ENCODE measurements around the gene AURKB.
"Not testable (repeated sequence)": the region's sequence is repeated elsewhere in the genome, so short reads cannot be mapped to it uniquely, and the experiment has no call there.

AURKB gene

DNA sequence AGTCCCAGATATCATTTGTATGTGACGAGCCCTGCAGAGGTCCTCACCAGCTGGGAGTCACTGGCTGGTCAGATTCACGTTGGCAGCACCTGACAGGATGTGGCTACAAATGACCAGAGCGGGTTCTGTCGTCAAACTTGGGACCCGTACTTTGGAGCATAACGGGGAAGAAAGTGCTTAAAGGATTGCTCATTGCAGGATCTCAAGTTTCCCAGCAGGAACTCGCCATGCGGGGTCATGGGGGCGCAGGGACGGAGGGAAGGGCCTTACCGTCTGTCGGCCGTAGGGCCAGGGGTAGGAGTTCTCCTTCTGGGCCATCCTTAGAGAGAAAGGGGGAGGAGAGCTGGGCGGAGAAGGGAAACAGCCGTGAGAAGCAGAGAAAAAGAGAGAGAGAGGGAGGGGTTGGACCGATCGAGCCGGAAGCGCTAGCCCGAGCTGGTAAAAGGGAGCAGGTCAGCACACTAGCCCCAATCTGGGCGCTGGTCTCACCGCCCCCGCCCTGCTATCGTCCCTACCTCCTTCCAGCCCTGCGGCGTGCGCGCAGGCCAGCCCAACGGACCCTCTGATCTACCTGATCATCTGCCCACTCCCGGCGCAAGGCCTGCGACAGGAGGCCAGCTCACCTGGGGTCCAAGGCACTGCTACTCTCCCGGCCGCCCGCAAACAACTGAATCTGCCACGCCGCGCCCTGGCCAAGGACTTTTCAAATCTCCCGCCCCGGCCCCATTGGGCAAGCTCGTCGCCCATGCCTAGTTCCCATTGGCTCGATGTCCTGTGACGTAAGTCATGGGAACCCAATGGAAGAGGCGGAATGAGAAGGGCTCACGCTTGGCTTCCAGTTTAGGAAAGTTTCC, at the start of gene AURKB:
AURKB (minus strand) TSS at position 669 of the 854 bp plus-strand sequence; CDS start at position 318, 351 bp downstream.
- Histone ChIP-seq H3K36me3 (ENCODE audit: control insufficient read depth in 5 of 5, insufficient read depth in 5 of 5, low read length in 5 of 5) (no peaks in the 10 kb centered on the region), H3K27ac (ENCODE audit: low read depth, low read length) (peak within 1 kb of the TSS; percentile 78), H3K4me3 (ENCODE audit: low read depth in 1 of 5, low read length in 5 of 5) (peak within 1 kb of the TSS; percentile 62 to 76 (median 72)), H3K9ac (ENCODE audit: low read length in 5 of 5) (peak within 1 kb of the TSS; percentile 59 to 95 (median 73)), H3K27me3 (ENCODE audit: control insufficient read depth in 5 of 5, insufficient read depth in 4 of 5, low read length in 5 of 5) (peaks cover 0 to 3% (median 0%) of the 10 kb centered on the region in 5 donors), H3K9me3 (ENCODE audit: control insufficient read depth in 5 of 5, low read length in 5 of 5) (peaks cover 0 to 2% (median 0%) of the 10 kb centered on the region in 5 donors), H3K4me1 (ENCODE audit: control insufficient read depth in 5 of 5, insufficient read depth in 5 of 5, low read length in 5 of 5) (peaks cover 6 to 16% (median 14%) of the 10 kb centered on the region in 5 donors)

DNA sequence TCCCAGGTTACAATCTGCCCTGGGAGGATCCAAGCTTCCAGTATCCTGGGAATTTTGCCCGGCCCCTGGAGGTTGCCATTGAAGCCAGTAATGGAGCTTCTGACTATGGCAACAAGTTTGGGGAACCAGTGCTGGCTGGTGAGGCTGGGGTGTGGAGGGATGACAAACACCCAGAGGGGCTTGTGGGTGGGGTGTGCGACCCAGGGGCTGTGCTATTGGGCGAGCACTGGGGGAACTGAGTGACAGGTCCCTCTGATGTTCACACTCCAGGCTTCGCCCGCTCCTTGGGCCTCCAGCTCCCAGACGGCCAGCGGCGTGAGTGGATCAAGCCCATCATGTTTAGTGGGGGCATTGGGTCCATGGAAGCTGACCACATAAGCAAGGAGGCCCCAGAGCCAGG, 47.4 kb upstream of the AURKB start:
- H3K4me1 ChIP-seq (ENCODE audit: control insufficient read depth in 5 of 5, insufficient read depth in 5 of 5, low read length in 5 of 5) = no peaks in the 10 kb centered on the region
- H3K9ac ChIP-seq (ENCODE audit: low read length in 5 of 5) = no peak overlapping the region
- H3K27ac ChIP-seq (ENCODE audit: low read depth, low read length) = no peak overlapping the region
- no peaks in the 10 kb centered on the region for H3K9me3 ChIP-seq (ENCODE audit: control insufficient read depth in 5 of 5, low read length in 5 of 5)
- H3K27me3 ChIP-seq (ENCODE audit: control insufficient read depth in 5 of 5, insufficient read depth in 4 of 5, low read length in 5 of 5) = no peaks in the 10 kb centered on the region
- H3K36me3 ChIP-seq (ENCODE audit: control insufficient read depth in 5 of 5, insufficient read depth in 5 of 5, low read length in 5 of 5) = peaks cover 5 to 71% (median 55%) of the 10 kb centered on the region in 5 donors
- H3K4me3 ChIP-seq (ENCODE audit: low read depth in 1 of 5, low read length in 5 of 5) = no peak overlapping the region

- Histone ChIP-seq H3K27ac (ENCODE audit: low read depth, low read length) (no peak overlapping the region), H3K4me1 (ENCODE audit: control insufficient read depth in 5 of 5, insufficient read depth in 5 of 5, low read length in 5 of 5) (no peaks in the 10 kb centered on the region), H3K36me3 (ENCODE audit: control insufficient read depth in 5 of 5, insufficient read depth in 5 of 5, low read length in 5 of 5) (peaks cover 5 to 64% (median 47%) of the 10 kb centered on the region in 5 donors), H3K27me3 (ENCODE audit: control insufficient read depth in 5 of 5, insufficient read depth in 4 of 5, low read length in 5 of 5) (no peaks in the 10 kb centered on the region), H3K9me3 (ENCODE audit: control insufficient read depth in 5 of 5, low read length in 5 of 5) (no peaks in the 10 kb centered on the region), H3K4me3 (ENCODE audit: low read depth in 1 of 5, low read length in 5 of 5) (no peak overlapping the region), H3K9ac (ENCODE audit: low read length in 5 of 5) (no peak overlapping the region)
Observed at GRCh38 chr17:8256691-8257090, 46.3 kb upstream of the AURKB start.

- Histone ChIP-seq H3K9ac (ENCODE audit: low read length in 5 of 5) (no peak overlapping the region), H3K27ac (ENCODE audit: low read depth, low read length) (no peak overlapping the region), H3K36me3 (ENCODE audit: control insufficient read depth in 5 of 5, insufficient read depth in 5 of 5, low read length in 5 of 5) (peaks cover 5 to 60% (median 43%) of the 10 kb centered on the region in 5 donors), H3K4me1 (ENCODE audit: control insufficient read depth in 5 of 5, insufficient read depth in 5 of 5, low read length in 5 of 5) (no peaks in the 10 kb centered on the region), H3K4me3 (ENCODE audit: low read depth in 1 of 5, low read length in 5 of 5) (no peak overlapping the region), H3K9me3 (ENCODE audit: control insufficient read depth in 5 of 5, low read length in 5 of 5) (no peaks in the 10 kb centered on the region), H3K27me3 (ENCODE audit: control insufficient read depth in 5 of 5, insufficient read depth in 4 of 5, low read length in 5 of 5) (no peaks in the 10 kb centered on the region)
Observed at GRCh38 chr17:8256291-8256690, 45.9 kb upstream of the AURKB start.

GRCh38 chr17:8255499-8255898, 45.1 kb upstream of the AURKB start:
- no peaks in the 10 kb centered on the region for H3K4me1 ChIP-seq (ENCODE audit: control insufficient read depth in 5 of 5, insufficient read depth in 5 of 5, low read length in 5 of 5)
- no peak overlapping the region for H3K9ac ChIP-seq (ENCODE audit: low read length in 5 of 5)
- no peaks in the 10 kb centered on the region for H3K27me3 ChIP-seq (ENCODE audit: control insufficient read depth in 5 of 5, insufficient read depth in 4 of 5, low read length in 5 of 5)
- H3K9me3 ChIP-seq (ENCODE audit: control insufficient read depth in 5 of 5, low read length in 5 of 5) = no peaks in the 10 kb centered on the region
- H3K27ac ChIP-seq (ENCODE audit: low read depth, low read length) = no peak overlapping the region
- H3K4me3 ChIP-seq (ENCODE audit: low read depth in 1 of 5, low read length in 5 of 5) = no peak overlapping the region
- H3K36me3 ChIP-seq (ENCODE audit: control insufficient read depth in 5 of 5, insufficient read depth in 5 of 5, low read length in 5 of 5) = peaks cover 2 to 53% (median 43%) of the 10 kb centered on the region in 5 donors

DNA sequence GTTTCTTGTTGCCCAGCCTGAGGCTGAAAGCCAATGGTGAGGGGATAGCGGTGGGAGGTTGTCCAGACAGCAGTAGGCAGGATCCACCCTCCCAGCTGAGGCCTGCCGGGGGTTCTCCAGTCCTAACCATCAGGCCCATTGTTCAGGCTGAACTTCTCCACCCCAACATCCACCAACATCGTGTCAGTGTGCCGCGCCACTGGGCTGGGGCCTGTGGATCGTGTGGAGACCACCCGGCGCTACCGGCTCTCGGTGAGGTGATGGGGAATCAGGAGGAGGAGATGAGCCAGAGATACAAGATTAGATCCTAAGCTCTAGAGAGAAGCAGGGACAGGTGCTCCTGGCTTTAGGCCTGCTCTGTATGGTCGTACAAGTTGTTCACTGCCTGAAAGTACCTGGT, 44.5 kb upstream of the AURKB start:
- Histone ChIP-seq H3K36me3 (ENCODE audit: control insufficient read depth in 5 of 5, insufficient read depth in 5 of 5, low read length in 5 of 5) (peaks cover 2 to 48% (median 39%) of the 10 kb centered on the region in 5 donors), H3K4me1 (ENCODE audit: control insufficient read depth in 5 of 5, insufficient read depth in 5 of 5, low read length in 5 of 5) (peaks cover 0 to 3% (median 2%) of the 10 kb centered on the region in 5 donors), H3K9ac (ENCODE audit: low read length in 5 of 5) (no peak overlapping the region), H3K27me3 (ENCODE audit: control insufficient read depth in 5 of 5, insufficient read depth in 4 of 5, low read length in 5 of 5) (no peaks in the 10 kb centered on the region), H3K27ac (ENCODE audit: low read depth, low read length) (no peak overlapping the region), H3K4me3 (ENCODE audit: low read depth in 1 of 5, low read length in 5 of 5) (no peak overlapping the region), H3K9me3 (ENCODE audit: control insufficient read depth in 5 of 5, low read length in 5 of 5) (no peaks in the 10 kb centered on the region)

DNA sequence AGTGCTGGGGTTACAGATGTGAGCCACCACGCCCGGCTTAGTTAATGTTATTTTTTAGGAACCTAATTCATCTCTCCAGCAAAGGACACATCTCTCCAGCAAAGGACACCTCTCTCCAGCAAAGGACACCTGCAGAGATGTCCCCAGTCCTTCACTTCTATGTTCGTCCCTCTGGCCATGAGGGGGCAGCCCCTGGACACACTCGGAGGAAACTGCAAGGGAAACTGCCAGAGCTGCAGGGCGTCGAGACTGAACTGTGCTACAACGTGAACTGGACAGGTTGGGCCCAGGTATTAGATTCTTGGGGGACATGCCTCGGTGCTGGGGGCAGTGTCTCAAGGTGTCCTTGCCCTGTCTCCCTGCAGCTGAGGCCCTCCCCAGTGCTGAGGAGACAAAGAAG, 43.4 kb upstream of the AURKB start:
- H3K4me3 ChIP-seq (ENCODE audit: low read depth in 1 of 5, low read length in 5 of 5) = no peak overlapping the region
- no peaks in the 10 kb centered on the region for H3K9me3 ChIP-seq (ENCODE audit: control insufficient read depth in 5 of 5, low read length in 5 of 5)
- H3K27ac ChIP-seq (ENCODE audit: low read depth, low read length) = no peak overlapping the region
- peak overlapping the region in 1 of 5 donors; percentile 14 for H3K9ac ChIP-seq (ENCODE audit: low read length in 5 of 5)
- peaks cover 2 to 13% (median 11%) of the 10 kb centered on the region in 5 donors for H3K4me1 ChIP-seq (ENCODE audit: control insufficient read depth in 5 of 5, insufficient read depth in 5 of 5, low read length in 5 of 5)
- H3K36me3 ChIP-seq (ENCODE audit: control insufficient read depth in 5 of 5, insufficient read depth in 5 of 5, low read length in 5 of 5) = peaks cover 2 to 45% (median 39%) of the 10 kb centered on the region in 5 donors
- no peaks in the 10 kb centered on the region for H3K27me3 ChIP-seq (ENCODE audit: control insufficient read depth in 5 of 5, insufficient read depth in 4 of 5, low read length in 5 of 5)

- not testable (repeated sequence) for H3K9me3 ChIP-seq (ENCODE audit: control insufficient read depth in 5 of 5, low read length in 5 of 5); H3K9ac ChIP-seq (ENCODE audit: low read length in 5 of 5); H3K27me3 ChIP-seq (ENCODE audit: control insufficient read depth in 5 of 5, insufficient read depth in 4 of 5, low read length in 5 of 5); H3K4me3 ChIP-seq (ENCODE audit: low read depth in 1 of 5, low read length in 5 of 5); H3K27ac ChIP-seq (ENCODE audit: low read depth, low read length)
- H3K4me1 ChIP-seq (ENCODE audit: control insufficient read depth in 5 of 5, insufficient read depth in 5 of 5, low read length in 5 of 5) = peaks cover 2 to 29% (median 19%) of the 10 kb centered on the region in 5 donors
- peaks cover 0 to 25% (median 24%) of the 10 kb centered on the region in 5 donors for H3K36me3 ChIP-seq (ENCODE audit: control insufficient read depth in 5 of 5, insufficient read depth in 5 of 5, low read length in 5 of 5)
Observed at GRCh38 chr17:8251411-8251810, 41.0 kb upstream of the AURKB start.

GRCh38 chr17:8249621-8250500, 39.5 kb upstream of the AURKB start:
- Histone ChIP-seq H3K27me3 (ENCODE audit: control insufficient read depth in 5 of 5, insufficient read depth in 4 of 5, low read length in 5 of 5) (no peaks in the 10 kb centered on the region), H3K27ac (ENCODE audit: low read depth, low read length) (peak overlapping the region; percentile 98), H3K36me3 (ENCODE audit: control insufficient read depth in 5 of 5, insufficient read depth in 5 of 5, low read length in 5 of 5) (peaks cover 0 to 10% (median 9%) of the 10 kb centered on the region in 5 donors), H3K4me1 (ENCODE audit: control insufficient read depth in 5 of 5, insufficient read depth in 5 of 5, low read length in 5 of 5) (peaks cover 2 to 31% (median 19%) of the 10 kb centered on the region in 5 donors), H3K9me3 (ENCODE audit: control insufficient read depth in 5 of 5, low read length in 5 of 5) (no peaks in the 10 kb centered on the region), H3K9ac (ENCODE audit: low read length in 5 of 5) (peak overlapping the region; percentile 68 to 90 (median 87)), H3K4me3 (ENCODE audit: low read depth in 1 of 5, low read length in 5 of 5) (peak overlapping the region; percentile 83 to 99 (median 93))

All from subcutaneous abdominal adipose tissue (tissue), 5 donors.